ENCODE data around the gene LCE3D.
"Not testable (repeated sequence)": the region's sequence is repeated elsewhere in the genome, so short reads cannot be mapped to it uniquely, and the experiment has no call there.

LCE3D gene, protein sequence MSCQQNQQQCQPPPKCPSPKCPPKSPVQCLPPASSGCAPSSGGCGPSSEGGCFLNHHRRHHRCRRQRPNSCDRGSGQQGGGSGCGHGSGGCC
- 0 reads per million in 4 experiments for total RNA-seq

DNA sequence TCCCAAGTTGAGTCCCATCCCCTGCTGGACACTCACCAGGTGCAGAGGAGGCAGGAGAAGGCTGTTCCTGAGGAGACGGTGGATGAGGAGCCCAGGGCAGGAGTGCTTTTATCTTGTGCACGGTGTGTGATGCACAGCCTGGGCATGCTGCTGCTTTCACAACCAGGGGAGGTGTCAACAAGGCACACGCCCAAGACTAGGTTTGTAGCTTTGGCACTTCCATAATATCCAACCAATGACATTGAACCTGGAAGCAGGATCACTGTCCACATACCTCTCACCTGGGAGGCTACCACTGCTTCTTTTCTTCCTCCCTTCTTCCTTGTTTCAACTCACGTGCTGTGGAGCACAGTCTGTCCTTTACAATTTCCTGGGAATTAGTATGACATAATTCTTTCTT, at the start of gene LCE3D:
Gene LCE3D, minus strand, starts transcription at position 84 of the 400 bp plus-strand sequence. CDS start 580 bp downstream, outside the sequence.
- DNase-seq = no peak

DNA sequence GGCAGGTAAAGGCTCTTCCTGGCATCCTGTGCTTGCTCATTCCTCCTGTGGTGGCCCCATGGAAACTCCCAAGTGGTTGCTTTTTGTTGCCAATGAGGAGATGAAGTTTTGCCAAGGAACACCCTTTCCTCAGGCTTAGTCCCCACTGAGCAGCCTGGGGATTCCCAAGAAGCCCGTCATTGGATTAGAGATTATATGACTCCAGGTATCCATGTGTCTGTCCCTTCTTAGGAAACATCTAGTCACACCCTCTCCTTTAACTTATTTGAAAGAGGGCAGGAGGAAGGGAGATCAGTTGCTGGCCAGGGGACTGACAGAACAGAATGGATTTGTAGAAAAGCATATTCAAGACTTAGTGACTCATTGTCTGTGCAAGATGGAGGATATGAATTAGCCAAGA, 46.4 kb upstream of the LCE3D start:
- DNase-seq = no peak

- DNase-seq = no peak
Measured at GRCh38 chr1:152623203-152623844, 43.0 kb upstream of the LCE3D start.

DNA sequence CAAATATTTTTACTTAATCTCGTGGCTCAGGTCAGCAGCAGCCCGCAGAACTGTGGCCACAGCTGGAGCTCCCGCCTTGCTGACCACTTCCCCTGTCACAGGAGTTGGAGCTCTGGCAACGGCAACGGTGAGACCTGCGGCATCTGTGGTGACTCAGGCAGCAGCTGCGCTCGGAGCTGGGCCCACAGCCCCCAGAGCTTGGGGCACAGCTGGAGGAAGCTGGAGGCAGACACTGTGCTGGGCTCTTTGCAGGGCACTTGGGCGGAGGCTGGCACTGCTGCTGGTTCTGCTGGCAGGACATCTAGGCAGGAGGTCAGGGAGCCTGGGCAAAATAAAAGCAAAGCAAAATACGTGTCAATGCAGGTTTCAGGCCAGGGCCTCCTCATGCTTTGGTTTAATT, 42.5 kb upstream of the LCE3D start, which contains the start of gene LCE3A:
Gene LCE3A, minus strand, starts transcription at position 301 of the 400 bp plus-strand sequence. Its CDS starts 0 bp downstream, at position 301.
- DNase-seq = no peak

- no peak for DNase-seq
Measured at GRCh38 chr1:152621993-152622392, 41.7 kb upstream of the LCE3D start.

GRCh38 chr1:152613511-152613910, 33.2 kb upstream of the LCE3D start, which contains the start of gene LCE3B:
TSS of gene LCE3B (plus strand) at chr1:152613811. CDS start at chr1:152613811, 0 bp downstream.
- DNase-seq = no peak

DNA sequence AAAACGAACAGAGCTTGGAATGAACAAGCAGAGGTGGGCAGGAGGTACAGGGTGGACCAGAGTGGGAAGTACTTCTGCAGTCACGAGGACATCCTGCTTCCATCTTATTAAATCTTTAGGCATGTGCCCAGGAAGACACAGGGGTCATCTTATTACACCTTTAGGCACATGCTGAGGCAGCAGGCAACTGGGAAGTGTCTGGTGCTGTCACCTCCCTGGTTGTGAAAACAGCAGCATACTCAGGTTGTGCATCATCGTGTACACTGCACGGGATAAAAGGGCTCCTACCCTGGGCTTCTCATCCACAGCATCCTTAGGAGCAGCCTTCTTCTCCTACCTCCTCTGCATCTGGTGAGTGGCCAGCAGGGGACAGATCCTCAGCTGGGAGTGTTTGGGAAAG, 19.6 kb upstream of the LCE3D start, which contains the start of gene LCE3C:
Gene LCE3C, plus strand, starts transcription at position 301 of the 400 bp plus-strand sequence. CDS start 498 bp downstream, outside the sequence.
- no peak for DNase-seq

GRCh38 chr1:152596986-152597385, 16.7 kb upstream of the LCE3D start:
- DNase-seq = no peak

DNA sequence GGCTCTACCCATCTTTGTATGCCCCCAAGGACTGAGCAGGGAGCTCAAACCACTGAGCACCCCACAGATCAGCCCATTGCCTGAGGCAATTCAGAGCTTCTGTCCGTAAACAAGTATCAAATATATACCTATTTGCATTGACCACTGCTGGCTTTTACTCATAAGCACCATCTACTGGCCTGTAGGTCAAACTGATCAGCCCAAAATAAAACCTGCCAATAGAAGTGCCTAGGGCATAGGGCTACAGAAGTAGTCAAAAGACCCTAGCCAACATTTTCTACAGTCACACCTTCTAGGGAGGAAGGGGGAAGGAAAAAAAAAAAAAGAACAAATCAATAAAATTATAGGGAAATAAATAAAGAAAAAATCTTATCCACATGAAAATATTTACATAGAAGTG, 5.3 kb upstream of the LCE3D start:
- DNase-seq = no peak

DNA sequence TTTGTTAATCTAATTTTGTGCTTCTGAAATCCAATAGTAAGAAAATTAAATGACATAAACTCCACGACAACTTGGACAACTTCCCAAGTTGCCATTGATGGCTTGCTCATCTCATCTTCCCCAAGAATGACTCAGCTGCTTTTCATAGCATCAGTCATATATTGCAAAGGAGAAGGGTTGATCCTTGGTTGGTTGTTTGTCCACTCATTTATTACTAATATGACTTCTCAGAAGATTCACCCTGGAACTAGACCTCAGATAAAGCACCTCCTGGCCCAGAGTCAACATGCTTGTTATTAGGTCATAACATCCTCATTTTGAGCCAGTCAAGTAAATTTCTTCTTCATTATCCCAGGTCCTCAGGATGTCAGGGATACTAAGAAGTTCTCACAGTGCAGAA, 2.3 kb upstream of the LCE3D start:
- DNase-seq = no peak

DNA sequence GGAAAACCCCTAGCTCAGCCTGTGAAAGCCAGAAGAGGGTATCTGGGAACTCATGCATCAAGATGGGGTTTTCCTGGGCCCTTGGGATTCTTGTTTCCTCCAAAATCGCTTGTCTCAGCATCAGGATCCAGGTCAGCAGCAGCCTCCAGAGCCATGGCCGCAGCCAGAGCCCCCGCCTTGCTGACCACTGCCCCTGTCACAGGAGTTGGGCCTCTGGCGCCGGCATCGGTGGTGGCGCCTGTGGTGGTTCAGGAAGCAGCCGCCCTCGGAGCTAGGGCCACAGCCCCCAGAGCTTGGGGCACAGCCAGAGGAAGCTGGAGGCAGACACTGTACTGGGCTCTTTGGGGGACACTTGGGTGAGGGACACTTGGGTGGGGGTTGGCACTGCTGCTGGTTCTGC, 790 bp downstream of the LCE3D start:
- DNase-seq = not testable (repeated sequence)

GRCh38 chr1:152577168-152577567, 3.1 kb downstream of the LCE3D start:
- DNase-seq = no peak

- no peak for DNase-seq
Measured at GRCh38 chr1:152566681-152567080, 13.6 kb downstream of the LCE3D start, which contains the start of gene LCE3E. TSS of gene LCE3E (minus strand) at chr1:152566780. CDS start at chr1:152566208, 572 bp downstream.

- DNase-seq = no peak
Measured at GRCh38 chr1:152565535-152566215, 14.6 kb downstream of the LCE3D start.

DNA sequence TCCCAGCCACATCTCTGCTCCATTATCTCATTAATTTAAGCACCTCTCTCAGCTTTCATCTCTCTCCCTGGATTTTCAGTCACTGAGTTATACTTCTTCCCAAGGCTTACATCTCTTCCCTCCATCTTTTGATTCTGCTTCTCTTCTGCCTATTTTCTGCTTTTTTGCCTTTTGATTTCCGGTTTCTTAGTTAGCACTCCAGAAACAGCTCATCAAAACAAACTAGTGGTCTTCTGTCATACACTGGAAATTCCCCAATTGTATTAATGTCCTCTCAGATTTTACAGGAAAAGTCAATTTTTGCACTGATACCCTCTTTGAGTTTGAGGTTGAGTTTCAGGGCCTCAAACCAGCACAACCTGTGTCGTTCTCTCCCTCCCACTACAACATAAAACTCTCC, 15.2 kb downstream of the LCE3D start:
- DNase-seq = no peak

DNA sequence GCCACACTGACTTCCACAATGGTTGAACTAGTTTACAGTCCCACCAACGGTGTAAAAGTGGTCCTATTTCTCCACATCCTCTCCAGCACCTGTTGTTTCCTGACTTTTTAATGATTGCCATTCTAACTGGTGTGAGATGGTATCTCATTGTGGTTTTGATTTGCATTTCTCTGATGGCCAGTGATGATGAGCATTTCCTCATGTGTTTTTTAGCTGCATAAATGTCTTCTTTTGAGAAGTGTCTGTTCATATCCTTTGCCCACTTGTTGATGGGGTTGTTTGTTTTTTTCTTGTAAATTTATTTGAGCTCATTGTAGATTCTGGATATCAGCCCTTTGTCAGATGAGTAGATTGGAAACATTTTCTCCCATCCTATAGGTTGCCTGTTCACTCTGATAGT, 32.0 kb downstream of the LCE3D start:
- not testable (repeated sequence) for DNase-seq

GRCh38 chr1:152546704-152547103, 33.6 kb downstream of the LCE3D start:
- no peak for DNase-seq

DNA sequence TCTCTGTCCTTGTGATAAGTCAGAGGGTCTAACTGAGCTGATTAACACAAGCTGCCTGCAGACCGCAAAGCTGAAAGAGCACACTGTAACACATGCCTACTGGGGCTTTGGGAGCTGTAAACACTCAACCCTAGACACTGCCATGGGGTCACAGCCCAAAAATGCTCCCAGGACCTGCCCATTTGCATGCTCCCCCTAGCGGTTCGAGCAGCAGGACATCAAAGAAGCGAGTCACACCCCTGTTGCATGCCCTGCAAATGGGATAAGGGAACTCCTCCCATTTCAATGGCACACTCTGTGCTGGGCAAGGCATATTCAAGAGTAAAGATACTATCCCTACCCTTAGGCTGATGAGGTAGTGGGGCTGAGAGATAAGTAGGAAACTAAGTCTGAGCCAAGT, 36.5 kb downstream of the LCE3D start:
- no peak for DNase-seq

DNA sequence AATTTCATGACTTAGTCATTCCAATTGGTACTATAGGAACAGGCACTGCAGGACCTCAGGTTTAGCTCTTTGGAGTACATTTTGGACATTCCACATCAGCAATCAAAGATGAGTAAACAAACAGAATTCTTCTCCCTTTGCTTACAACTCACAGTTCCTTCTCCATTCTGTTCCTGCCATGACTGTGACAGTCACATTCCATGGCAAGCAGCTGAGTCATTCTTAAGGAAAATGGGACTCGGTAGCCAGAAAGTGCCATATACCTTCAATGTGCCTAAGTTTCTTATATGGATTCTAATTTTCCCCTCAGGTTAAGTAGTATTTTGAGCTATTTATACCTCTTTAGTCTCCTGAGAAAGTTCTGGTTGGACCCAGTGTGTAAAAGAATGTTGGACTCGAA, 40.4 kb downstream of the LCE3D start:
- DNase-seq = no peak

- DNase-seq = no peak
Measured at GRCh38 chr1:152537496-152537895, 42.8 kb downstream of the LCE3D start.

DNA sequence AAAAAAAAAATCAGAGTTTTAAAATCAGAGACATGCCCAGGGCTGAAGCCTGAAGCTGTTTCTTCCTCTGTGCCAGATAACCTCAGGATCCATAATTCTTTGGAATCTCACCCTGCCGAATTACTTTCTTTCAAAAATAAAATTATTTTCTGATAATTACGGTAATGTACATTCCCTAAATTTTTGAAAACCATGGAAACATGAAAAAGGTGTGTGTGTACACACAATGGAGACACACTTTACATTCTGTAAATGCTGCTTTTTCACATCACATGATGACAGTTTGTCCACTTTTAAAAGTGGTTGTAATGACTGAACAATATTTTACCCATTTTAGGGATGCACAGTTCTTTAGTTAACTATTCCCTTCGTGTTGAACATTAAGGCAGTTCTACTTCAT, 44.5 kb downstream of the LCE3D start:
- DNase-seq = no peak

- no peak for DNase-seq
Measured at GRCh38 chr1:152533327-152533938, 46.9 kb downstream of the LCE3D start.

All from effector CD8-positive, alpha-beta T cell (primary cell).